Amniotic stem cell (primary cell): ENCODE measurements around the gene KCNG2.

ENCODE experiments used
- DNase-seq: peaks from one replicate; lab custom pipeline; 2025; lab: John Stamatoyannopoulos, UW

The KCNG2 gene

GRCh38 chr18:79768745-79769144 lies 29.0 kb upstream of the KCNG2 start:
- no peak for DNase-seq

DNA sequence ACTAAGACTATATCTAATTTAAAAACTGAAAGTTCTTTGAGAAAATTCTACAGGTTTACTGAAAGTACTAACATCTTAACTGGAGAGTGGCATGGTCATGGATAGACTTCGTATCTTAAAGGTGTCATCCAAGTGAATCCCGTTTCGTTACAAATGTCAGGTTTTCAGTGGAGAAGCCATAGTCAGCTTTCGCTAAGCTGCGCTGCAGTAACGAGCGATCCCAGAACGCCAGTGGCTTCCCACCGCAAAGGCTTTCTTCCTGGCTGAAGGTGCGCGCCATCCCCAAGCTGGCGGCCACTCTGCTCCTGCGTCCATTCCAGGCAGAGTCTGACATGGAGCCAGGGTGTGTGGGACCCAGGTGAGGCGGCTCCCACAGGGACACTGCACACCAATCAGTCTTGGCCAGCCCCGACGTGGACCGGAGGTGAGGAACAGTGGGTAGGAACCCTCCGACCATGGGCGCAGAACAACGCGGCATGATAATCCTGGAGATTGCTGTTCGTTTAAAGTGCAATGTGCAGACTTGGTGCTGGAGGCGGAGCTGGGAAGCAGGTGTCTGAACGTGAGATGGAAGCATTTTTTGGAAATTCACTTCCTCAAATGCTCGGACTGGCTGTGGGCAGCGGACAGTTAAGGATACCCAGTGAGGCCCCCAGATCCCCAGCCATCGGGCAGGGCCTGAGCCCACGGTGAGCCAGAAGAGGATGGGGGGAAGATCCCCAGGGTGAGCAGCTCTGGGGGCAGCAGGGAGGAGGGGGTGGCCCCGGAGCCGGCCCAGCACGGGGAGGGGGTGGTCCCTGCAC lies 27.8 kb upstream of the KCNG2 start:
- DNase-seq, result no peak

GRCh38 chr18:79770501-79770815 lies 27.3 kb upstream of the KCNG2 start:
- no peak for DNase-seq

- DNase-seq, result no peak
Measured at GRCh38 chr18:79770826-79771225, 26.9 kb upstream of the KCNG2 start.

- DNase-seq, result no peak
Measured at GRCh38 chr18:79771446-79772107, 26.2 kb upstream of the KCNG2 start.

DNA sequence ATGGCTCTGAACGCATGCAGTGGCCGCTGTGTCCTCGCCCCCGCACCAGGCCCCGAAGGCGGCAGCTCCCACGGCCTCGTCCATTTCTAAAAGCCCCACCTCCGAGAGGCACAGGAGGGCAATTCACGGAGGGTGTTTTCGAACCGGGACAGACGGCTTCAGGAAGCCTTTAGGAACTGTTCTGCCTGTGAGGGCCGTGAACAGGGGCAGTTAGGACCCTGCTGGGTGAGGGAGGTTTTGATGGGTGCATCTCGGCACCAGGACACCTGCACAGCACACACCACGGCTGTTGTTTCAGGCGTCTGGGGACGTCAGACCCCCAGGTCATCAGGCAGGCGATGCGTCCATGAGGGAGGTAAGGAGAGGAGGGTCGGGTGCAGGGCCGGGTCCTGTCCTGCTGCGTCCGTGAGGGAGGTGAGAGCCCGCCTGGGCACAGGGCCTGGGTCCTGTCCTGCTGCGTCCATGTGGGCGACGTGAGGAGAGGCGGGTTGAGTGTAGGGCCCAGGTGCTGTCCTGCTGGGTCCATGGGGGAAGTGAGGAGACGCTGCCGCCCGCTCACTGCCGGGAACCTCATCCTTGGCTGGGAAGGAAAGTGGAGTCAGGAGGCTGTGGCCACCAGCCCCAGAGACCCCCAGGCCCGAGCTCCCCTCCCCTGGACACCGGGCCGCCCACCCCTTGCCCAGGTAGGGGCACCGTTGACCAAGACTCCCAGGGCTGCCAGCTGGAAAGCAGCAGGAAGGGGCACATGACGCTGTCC lies 25.5 kb upstream of the KCNG2 start:
- no peak for DNase-seq

DNA sequence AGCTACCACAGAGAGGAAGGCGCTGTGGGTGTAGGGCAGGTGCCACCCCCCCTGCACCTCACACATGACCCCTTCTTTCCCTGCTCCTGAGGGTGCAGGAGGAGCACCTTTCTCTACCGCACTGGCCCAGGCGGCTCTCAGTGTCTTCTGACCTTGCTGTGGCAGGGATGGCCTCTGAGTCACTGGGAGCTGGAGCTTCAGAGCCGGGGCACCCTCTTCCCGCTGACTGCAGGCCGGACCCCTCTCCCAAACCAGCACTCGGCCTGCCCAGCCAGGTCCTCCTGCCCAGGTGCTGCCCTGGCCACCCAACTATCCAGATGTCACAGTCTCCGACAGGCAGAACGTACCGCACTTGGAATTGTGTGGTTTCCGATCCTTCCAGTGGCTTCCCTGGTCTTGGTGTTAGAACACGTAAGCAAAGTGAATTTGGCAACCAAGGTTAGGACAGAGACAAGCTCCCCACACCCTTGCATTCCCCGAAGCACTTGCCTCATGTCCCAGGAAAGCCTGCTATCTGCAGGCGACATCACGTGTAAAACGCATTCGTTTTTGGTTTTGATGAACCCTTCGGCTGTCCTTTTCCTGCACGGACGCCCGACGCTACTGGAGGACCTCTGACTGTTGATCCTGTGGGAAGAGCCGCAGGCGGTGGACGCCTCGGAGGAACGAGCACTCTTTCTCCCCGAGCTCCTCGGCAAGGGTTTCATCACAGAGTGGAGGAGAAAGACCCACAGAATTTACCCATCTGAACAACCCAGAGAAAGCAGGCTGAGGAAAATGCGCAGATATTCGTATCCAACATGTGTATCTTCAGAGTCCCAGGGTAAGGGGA lies 24.7 kb upstream of the KCNG2 start:
- DNase-seq, result no peak

DNA sequence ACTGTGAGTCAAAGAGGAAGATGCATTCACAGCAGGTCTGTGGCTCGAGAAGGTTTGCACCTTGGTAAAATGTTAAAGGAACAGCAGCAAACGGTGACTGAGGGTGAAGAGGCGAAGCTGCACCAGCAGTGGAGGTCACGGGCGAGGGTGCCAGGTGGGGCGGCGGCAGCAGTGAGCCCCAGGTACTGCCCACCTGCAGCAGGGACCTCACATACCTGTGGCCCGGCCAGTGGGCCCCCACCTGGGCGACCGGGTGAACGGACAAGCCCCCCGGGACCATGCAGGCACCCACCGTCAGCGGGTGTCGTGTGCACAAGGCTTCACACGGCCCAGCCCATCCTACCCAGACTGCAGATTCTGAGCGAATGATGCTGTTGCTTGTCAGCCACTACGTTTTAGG lies 23.6 kb upstream of the KCNG2 start:
- DNase-seq, result no peak

- no peak for DNase-seq
Measured at GRCh38 chr18:79775441-79776221, 22.1 kb upstream of the KCNG2 start.

GRCh38 chr18:79776674-79777073 lies 21.1 kb upstream of the KCNG2 start:
- DNase-seq, result no peak

DNA sequence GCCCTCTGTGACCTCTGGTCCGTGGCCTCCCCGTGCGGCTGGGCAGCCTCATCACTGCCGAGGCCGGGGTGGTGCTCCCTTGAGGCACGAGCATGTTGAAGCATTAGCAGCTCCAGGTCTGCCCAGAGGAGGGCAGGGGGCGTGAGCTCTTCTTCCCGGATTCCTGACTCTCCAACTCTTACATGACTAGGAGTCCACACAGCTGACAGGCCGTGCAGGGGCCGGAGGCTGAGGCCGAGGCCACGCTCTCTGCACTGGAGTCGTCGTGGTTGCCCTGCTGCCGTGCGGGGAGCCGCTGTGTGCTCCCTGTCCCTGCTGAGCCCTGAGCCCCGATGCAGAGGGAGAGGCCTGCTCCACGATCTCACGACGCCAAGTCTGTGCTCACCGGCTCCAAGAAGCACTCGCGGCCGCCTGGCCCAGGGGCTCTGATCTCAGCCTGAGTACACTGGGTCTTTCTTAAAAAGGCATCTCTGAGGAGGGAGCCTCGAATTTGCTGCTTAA lies 19.4 kb upstream of the KCNG2 start:
- no peak for DNase-seq

DNA sequence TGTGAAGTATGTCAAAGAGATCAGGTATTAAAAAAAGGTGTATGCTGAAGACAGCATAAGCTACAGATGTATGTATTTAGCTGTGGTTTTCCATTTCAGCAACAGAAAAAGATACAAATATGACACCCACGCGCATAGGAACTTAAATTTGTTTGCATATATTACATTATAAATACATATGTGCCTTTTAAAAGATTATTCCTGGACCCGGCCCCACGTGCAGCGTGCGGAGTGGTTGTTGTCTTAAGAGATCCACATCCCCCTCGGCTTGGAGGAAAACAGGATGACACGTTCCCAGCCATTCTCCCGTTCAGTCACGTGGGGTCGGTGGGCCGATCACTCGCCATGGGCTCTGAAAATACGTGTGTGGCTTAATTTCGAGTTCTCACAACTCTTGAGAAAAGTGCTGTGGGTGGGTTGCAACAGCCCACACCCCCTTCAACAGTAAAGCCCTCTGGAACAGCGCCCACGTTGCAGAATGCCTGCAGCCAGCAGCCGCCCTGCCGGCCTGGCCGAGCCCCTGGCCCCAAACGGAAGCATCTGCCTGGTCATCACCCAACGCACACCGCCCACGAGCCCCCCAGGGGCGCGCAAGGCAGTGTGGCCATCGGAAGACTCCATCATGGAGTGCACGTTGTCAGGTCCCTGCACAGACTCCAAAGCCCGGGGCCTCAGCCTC lies 18.6 kb upstream of the KCNG2 start:
- DNase-seq, result no peak

DNA sequence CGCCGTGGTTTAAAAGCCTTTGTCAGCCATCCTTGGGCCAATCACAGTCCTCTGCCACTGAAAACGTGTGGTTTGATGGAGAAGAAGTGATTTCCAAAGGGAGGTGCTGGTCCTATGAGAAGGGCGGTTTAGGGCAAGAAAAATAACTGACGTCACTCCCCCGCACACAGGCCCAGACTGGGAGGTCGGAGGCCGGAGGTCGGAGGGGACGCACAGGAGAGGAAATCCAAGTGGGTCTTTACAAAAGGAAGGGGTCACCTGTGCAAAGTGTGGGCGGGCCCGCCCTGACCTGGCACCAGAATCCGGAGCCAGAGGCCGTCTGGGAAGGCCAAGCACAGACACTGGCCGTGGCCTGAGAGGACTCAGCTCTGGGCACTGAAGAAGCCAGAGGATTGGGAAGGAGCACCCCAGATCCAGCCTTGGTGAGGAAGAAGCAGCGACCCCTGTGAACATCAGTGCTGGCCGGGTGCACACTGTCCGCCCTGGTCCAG lies 18.0 kb upstream of the KCNG2 start:
- DNase-seq, result no peak

- DNase-seq, result no peak
Measured at GRCh38 chr18:79780547-79780946, 17.2 kb upstream of the KCNG2 start.

- DNase-seq, result no peak
Measured at GRCh38 chr18:79781331-79781941, 16.3 kb upstream of the KCNG2 start.

- no peak for DNase-seq
Measured at GRCh38 chr18:79782566-79783308, 15.0 kb upstream of the KCNG2 start.

GRCh38 chr18:79784071-79784913 lies 13.4 kb upstream of the KCNG2 start:
- no peak for DNase-seq
